Omental fat pad (tissue), 4 donors: ENCODE data around the gene SLC38A5. TPM values are rescaled to one million over a fixed set of nuclear protein-coding genes. Genes with fewer than 3 reads are reported as not detected.

Experiments used
- ATAC-seq: fragments of 150-250 bp; one replicate; pipeline ENCODE4 v1.9.1; 2016; ENCODE audit warnings: mild to moderate bottlenecking, moderate library complexity; ENCODE audit not compliant: low FRiP score
- DNase-seq: peaks from one replicate; pipeline ENCODE4 v3.0.0-alpha.2; 2019; ENCODE audit warnings: low spot score
- total RNA-seq, 4 donors: library from RNA; depleted of rRNA; stranded (reverse); fragments of >200 nt; gene quantifications; one replicate each; pipeline ENCODE4 v1.1.0, GENCODE V29; 2016
- TF ChIP-seq, protein P1 (sequence below), 3 donors: fragments of 450-650 bp; IDR thresholded peaks; one replicate each; pipeline ENCODE4 v1.5.1; 2016 to 2017; ENCODE audit warnings: antibody characterized with exemption in 3 of 3, mild to moderate bottlenecking in 3 of 3, moderate library complexity in 2 of 3

The SLC38A5 gene
- total RNA-seq, 4 donors from 2014 or later = 2.8 to 11.9 (median 9.6) TPM

DNA sequence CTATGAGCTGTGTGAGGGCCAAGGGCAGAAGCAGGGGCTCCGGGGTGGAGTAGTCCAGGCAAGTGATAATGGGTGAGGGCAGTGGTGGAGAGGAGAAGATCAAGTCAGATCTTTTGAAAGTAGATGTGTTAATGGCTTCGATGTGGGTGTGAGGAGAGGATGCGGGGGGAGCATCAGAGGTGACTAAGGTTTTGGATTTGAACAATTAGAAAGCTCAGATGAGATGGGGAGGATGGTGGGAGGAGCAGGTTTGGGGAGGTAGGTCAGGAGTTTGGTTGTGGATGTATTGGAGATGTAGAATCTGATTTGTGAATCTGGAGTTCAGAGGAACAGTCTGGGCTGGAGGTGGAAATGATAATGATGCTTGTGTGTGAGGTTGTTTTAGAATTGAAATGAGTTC lies 10.5 kb upstream of the SLC38A5 start:
- TF ChIP-seq, protein P1, sequence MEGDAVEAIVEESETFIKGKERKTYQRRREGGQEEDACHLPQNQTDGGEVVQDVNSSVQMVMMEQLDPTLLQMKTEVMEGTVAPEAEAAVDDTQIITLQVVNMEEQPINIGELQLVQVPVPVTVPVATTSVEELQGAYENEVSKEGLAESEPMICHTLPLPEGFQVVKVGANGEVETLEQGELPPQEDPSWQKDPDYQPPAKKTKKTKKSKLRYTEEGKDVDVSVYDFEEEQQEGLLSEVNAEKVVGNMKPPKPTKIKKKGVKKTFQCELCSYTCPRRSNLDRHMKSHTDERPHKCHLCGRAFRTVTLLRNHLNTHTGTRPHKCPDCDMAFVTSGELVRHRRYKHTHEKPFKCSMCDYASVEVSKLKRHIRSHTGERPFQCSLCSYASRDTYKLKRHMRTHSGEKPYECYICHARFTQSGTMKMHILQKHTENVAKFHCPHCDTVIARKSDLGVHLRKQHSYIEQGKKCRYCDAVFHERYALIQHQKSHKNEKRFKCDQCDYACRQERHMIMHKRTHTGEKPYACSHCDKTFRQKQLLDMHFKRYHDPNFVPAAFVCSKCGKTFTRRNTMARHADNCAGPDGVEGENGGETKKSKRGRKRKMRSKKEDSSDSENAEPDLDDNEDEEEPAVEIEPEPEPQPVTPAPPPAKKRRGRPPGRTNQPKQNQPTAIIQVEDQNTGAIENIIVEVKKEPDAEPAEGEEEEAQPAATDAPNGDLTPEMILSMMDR (IDR thresholded peaks at IDR 0.05) = no peak
- DNase-seq (no peak), ATAC-seq (no peak)

DNA sequence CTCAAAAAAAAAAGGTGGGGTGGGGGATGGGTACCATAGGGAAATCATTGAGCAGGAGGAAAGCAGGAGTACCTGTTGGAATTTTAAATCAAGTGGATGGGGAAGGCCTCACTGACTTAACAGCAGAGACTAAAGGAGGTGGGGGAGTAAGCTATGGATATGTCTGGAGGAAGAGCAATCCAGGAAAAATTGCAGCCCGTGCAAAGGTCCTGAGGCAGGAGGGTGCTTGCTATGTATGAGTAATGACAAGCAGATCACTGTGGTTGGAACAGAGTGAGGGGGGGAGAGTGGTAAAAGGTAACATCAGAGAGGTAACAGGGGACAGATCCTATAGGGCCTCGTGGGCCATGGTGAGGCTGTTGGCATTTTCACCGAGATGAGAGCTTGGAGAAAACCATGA lies 10.1 kb upstream of the SLC38A5 start:
- ATAC-seq (no peak), DNase-seq (no peak)
- TF ChIP-seq, protein P1 (IDR thresholded peaks at IDR 0.05) = no peak

DNA sequence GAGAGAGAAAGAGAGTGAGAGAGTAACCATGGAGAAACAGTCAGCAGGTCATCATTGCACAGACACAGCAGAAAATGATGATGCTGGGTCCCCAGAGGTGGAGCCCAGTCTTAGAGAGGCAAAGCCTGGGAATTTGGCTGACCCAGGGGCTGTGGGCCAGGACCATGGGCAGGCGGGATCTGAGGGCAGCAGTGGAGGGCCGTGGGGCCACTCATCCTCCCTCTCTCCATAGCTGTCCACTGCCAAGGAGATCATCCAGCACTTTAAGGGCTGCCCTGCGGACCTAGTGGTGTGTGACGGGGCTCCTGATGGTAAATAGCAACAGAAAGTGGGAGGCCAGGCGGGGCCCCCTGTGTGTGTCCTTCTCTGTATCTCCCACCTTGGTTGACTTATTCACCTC lies 8.7 kb upstream of the SLC38A5 start:
- DNase-seq (no peak), ATAC-seq (no peak)
- TF ChIP-seq, protein P1 (IDR thresholded peaks at IDR 0.05) = no peak

DNA sequence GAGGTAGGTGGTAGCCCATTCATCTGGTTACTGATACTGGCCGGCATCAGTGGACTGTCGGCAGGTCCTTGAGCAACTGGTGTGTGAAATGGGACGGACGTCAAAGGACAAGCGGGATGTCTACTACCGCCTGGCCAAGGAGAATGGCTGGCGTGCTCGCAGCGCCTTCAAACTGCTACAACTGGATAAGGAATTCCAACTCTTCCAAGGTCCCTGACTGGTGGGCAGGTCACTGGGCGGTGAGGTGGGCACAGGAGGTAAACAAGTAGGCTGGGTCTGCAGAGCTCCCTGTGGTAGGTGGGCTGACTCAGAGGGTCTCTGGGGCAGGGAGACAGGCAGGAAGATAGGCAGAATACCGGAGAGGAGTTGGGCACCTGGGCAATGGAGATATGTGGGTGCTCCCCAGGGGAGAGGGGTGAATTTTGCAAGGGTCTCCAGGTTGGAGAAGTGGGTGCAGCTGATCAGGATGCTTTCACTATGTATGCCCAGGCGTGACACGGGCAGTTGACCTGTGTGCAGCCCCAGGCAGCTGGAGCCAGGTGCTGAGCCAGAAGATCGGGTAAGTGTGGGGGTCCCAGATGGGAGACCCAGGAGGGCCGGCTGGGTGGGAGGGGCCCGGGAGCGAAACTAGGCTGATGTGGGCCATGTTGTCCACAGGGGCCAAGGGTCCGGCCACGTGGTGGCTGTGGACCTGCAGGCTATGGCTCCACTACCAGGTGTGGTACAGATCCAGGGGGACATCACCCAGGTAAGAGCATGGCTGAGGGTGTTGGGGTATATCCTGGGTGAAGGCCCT lies 8.1 kb upstream of the SLC38A5 start:
- no peak for DNase-seq
- no peak for ATAC-seq
- TF ChIP-seq, protein P1 (IDR thresholded peaks at IDR 0.05) = no peak

DNA sequence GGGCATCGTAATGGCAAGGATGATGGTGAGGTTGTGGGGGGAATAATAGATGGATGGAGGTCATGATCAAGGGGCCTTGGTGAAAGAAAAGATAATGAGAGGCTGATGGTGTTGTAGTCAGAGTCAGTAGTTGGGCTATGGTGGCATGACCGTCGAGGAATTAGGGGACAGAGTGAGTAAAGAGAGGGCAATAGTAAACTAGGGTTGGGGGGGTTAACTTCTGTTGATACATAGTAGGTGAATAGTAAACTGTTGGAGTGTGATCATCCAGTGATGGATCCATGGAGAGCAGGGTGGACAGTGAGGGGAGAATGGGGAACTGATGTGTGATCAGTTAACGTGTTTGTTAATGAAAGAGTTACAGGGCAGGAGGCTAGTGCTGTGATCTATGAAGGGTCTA lies 6.9 kb upstream of the SLC38A5 start:
- ATAC-seq (no peak), DNase-seq (no peak)
- TF ChIP-seq, protein P1 (IDR thresholded peaks at IDR 0.05) = no peak

DNA sequence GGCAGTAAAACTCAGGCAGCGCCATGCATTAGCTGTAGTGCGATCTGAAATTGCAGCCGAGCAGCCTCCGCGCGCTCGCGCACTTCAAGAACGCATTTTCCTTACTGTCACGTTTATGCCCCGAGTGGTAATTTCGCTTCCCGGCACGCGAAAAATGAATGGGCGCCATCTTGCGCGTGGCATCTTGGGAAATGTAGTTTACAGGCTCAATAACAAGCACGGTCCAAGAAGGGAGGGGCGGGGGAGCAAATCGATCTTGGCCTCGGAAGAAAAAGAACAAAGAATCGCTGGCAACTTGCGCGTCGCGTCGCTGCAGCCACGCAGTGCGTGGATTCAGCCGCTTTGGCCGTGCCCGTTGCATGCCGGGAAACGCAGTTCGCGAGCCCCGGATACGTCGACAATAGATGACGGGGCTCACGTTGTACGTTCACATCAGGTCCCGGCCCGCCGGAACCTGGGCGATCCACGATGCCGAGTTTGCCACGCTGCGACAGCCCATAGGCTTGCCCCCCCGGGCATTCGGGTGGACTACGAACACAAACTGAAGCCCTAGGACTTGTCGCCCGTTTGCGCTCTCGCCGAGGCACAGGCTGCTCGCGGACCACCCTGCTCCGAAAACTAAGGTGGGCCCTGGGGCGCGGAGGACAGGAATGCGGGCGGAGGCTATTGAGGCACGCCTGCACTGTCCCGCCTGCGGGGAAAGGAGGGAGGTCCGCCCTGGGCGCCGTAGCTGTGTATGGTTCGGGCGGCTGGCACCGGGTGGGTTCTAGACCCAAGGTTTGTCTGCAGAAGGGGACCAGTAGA lies 5.9 kb upstream of the SLC38A5 start, which contains the start of gene FTSJ1:
TSS of gene FTSJ1 (plus strand) at position 426 of the 804 bp plus-strand sequence. CDS start 1,849 bp downstream, outside the sequence.
- peak; percentile 89 for ATAC-seq
- TF ChIP-seq, protein P1 (IDR thresholded peaks at IDR 0.05) = no peak

More for the DNA sequence above, 5.9 kb upstream of the SLC38A5 start, which contains the start of gene FTSJ1:
- DNase-seq = peak; percentile 50
